ENCODE results near the gene TPRG1L. TPM values are rescaled to one million over a fixed set of nuclear protein-coding genes. Genes with fewer than 3 reads are reported as not detected.
"Not testable (repeated sequence)": the region's sequence is repeated elsewhere in the genome, so short reads cannot be mapped to it uniquely, and the experiment has no call there.

Gene TPRG1L
- total RNA-seq, 2 experiments from 2014 or later = 15.9 to 17.3 TPM

DNA sequence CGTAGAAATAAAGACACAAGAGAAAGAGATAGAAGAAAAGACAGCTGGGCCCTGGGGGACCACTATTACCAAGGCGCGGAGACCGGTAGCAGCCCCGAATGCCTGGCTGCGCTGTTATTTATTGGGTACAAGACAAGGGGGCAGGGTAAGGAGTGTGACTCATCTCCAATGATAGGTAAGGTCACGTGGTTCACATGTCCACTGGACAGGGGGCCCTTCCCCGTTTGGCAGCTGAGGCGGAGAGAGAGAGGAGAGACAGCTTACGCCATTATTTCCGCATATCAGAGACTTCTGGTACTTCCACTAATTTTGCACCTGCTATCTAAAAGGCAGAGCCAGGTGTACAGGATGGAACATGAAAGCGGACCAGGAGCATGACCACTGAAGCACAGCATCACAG lies 4.1 kb upstream of the TPRG1L start:
- CTCF ChIA-PET = interaction anchor here (0.9 to 4.0 kb wide), 11 partner anchors 7 to 168 kb away, joined by 3 to 40 read pairs (median 3); no protein-coding TSS in a partner anchor
- Mint-ChIP-seq H3K27ac (no peak overlapping the region), H3K9me3 (no peaks in the 10 kb centered on the region), H3K36me3 (ENCODE audit: low read depth) (peaks cover 3% of the 10 kb centered on the region), H3K4me3 (no peak overlapping the region), H3K4me1 (peaks cover 26% of the 10 kb centered on the region), H3K27me3 (peaks cover 5% of the 10 kb centered on the region)
- POLR2A ChIA-PET = no interaction called here
- DNase-seq = no peak

DNA sequence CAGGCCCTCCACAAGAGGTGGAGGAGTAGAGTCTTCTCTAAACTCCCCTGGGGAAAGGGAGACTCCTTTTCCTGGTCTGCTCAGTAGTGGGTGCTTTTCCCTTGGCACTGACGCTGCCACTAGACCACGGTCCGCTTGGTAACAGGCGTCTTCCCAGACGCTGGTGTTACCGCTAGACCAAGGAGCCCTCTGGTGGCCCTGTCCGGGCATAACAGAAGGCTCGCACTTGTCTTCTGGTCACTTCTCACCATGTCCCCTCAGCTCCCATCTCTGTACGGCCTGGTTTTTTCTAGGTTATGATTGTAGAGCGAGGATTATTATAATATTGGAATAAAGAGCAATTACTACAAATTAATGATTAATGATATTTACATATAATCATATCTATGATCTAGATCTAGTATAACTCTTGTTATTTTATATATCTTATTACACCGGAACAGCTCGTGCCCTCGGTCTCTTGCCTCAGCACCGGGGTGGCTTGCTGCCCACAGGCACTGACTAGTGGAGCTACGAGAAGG lies 3.6 kb upstream of the TPRG1L start:
- CTCF ChIA-PET = interaction anchor here (0.8 to 4.0 kb wide), 7 partner anchors 17 to 168 kb away, joined by 3 to 40 read pairs (median 3); no protein-coding TSS in a partner anchor
- POLR2A ChIA-PET = interaction anchor here (0.6 kb wide), 1 partner anchor 29 kb away, joined by 3 read pairs; the partner anchor contains the start of gene WRAP73
- peaks cover 31% of the 10 kb centered on the region for H3K4me1 Mint-ChIP-seq
- H3K4me3 Mint-ChIP-seq; H3K27me3 Mint-ChIP-seq; H3K9me3 Mint-ChIP-seq; H3K27ac Mint-ChIP-seq; H3K36me3 Mint-ChIP-seq (ENCODE audit: low read depth): not testable (repeated sequence)
- peak; percentile 22 for DNase-seq

DNA sequence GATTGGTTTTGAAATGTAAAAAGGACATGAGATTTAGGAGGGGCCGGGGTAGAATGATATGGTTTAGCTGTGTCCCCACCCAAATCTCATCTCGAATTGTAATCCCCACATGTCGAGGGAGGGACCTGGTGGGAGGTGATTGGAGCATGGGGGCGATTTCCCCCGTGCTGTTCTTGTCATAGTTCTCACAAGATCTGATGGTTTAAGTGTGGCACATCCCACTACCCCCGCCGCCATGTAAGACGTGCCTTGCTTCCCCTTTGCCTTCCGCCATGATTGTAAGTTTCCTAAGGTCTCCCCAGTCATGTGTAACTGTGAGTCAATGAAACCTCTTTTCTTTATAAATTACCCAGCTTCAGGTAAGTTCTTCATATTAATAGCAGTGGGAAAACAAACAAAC lies 2.7 kb upstream of the TPRG1L start:
- H3K27me3 Mint-ChIP-seq; H3K9me3 Mint-ChIP-seq; H3K4me3 Mint-ChIP-seq; H3K36me3 Mint-ChIP-seq (ENCODE audit: low read depth); POLR2A ChIA-PET; H3K27ac Mint-ChIP-seq; DNase-seq: not testable (repeated sequence)
- peaks cover 32% of the 10 kb centered on the region for H3K4me1 Mint-ChIP-seq
- CTCF ChIA-PET = interaction anchor here (0.8 to 4.0 kb wide), 4 partner anchors 102 to 169 kb away, joined by 3 to 40 read pairs (median 6); no protein-coding TSS in a partner anchor

- Mint-ChIP-seq H3K9me3 (no peaks in the 10 kb centered on the region), H3K27me3 (peaks cover 5% of the 10 kb centered on the region), H3K27ac (no peak overlapping the region), H3K4me3 (peak overlapping the region; percentile 93), H3K4me1 (peaks cover 32% of the 10 kb centered on the region), H3K36me3 (ENCODE audit: low read depth) (peaks cover 7% of the 10 kb centered on the region)
- ChIA-PET CTCF (interaction anchor here (0.9 to 1.2 kb wide), 4 partner anchors 9 to 170 kb away, joined by 3 to 7 read pairs (median 3); no protein-coding TSS in a partner anchor), POLR2A (interaction anchor here (0.8 to 0.9 kb wide), 2 partner anchors 15 to 26 kb away, joined by 3 read pairs; partner anchors contain the start of gene WRAP73)
- no peak for DNase-seq
Measured at GRCh38 chr1:3623441-3624199, 1.2 kb upstream of the TPRG1L start.

GRCh38 chr1:3625151-3625907 lies 514 bp downstream of the TPRG1L start:
- Mint-ChIP-seq H3K36me3 (ENCODE audit: low read depth) (peaks cover 14% of the 10 kb centered on the region), H3K4me3 (peak overlapping the region; percentile 93), H3K27me3 (peaks cover 5% of the 10 kb centered on the region), H3K9me3 (no peaks in the 10 kb centered on the region), H3K4me1 (peaks cover 34% of the 10 kb centered on the region), H3K27ac (no peak overlapping the region)
- ChIA-PET CTCF (interaction anchor here (1.5 kb wide), 1 partner anchor 134 kb away, joined by 3 read pairs; no protein-coding TSS in a partner anchor), POLR2A (no interaction called here)
- no peak for DNase-seq

GRCh38 chr1:3626025-3626424 lies 1.2 kb downstream of the TPRG1L start:
- POLR2A ChIA-PET = no interaction called here

DNA sequence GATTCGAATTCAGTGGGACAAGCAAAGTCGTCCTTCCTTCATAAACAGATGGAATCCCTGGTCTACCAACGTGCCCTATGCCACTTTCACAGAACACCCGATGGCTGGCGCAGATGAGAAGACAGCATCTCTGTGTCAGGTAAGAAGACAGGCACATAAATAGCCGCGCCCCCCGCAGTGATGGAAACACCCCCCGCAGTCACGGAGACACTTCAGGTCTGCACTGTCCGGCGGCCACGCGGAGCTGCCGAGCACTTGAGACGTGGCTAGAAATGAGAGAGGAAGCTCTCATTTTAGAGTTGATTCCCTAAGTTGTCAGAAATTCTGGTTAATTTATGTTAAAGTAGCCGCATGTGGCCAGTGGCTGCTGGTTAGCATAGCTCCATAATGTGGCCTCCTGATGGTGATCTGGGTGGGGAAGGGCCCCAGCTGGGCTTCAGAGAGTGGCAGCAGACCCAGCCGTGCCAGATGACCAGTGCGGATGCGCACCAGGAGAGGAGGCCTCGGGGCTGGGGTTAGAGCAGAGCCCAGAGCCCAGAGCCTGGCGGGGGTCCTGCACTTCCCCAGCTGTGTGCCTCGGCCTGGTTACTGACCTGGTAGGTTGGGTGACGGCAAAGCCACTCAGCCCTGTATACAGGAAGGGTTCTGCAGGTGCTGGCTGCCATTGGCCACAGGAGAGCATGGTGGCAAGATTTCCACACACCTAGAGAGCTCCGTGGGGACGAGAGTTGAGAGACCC lies 2.9 kb downstream of the TPRG1L start:
- Mint-ChIP-seq H3K36me3 (ENCODE audit: low read depth) (peaks cover 15% of the 10 kb centered on the region), H3K27me3 (peaks cover 2% of the 10 kb centered on the region), H3K27ac (no peak overlapping the region), H3K9me3 (no peaks in the 10 kb centered on the region), H3K4me1 (peaks cover 36% of the 10 kb centered on the region), H3K4me3 (no peak overlapping the region)
- no peak for DNase-seq
- POLR2A ChIA-PET = no interaction called here
- CTCF ChIA-PET = interaction anchor here (1.3 to 1.4 kb wide), 3 partner anchors 8 to 97 kb away, joined by 3 to 5 read pairs (median 3); no protein-coding TSS in a partner anchor

More at GRCh38 chr1:3626025-3626424, 1.2 kb downstream of the TPRG1L start:
- Mint-ChIP-seq H3K4me1 (peaks cover 38% of the 10 kb centered on the region), H3K36me3 (ENCODE audit: low read depth) (peaks cover 15% of the 10 kb centered on the region), H3K27me3 (peaks cover 5% of the 10 kb centered on the region), H3K27ac (no peak overlapping the region), H3K4me3 (peak overlapping the region; percentile 93), H3K9me3 (no peaks in the 10 kb centered on the region)
- CTCF ChIA-PET = interaction anchor here (0.7 to 1.5 kb wide), 5 partner anchors 10 to 161 kb away, joined by 3 to 4 read pairs (median 3); no protein-coding TSS in a partner anchor
- DNase-seq = no peak

- no peaks in the 10 kb centered on the region for H3K27me3 Mint-ChIP-seq
- ChIA-PET CTCF (interaction anchor here (1.3 to 1.4 kb wide), 3 partner anchors 8 to 96 kb away, joined by 3 to 5 read pairs (median 3); no protein-coding TSS in a partner anchor), POLR2A (no interaction called here)
- no peaks in the 10 kb centered on the region for H3K9me3 Mint-ChIP-seq
- H3K4me3 Mint-ChIP-seq = no peak overlapping the region
- H3K4me1 Mint-ChIP-seq = peaks cover 29% of the 10 kb centered on the region
- H3K36me3 Mint-ChIP-seq (ENCODE audit: low read depth) = peaks cover 15% of the 10 kb centered on the region
- DNase-seq = no peak
- H3K27ac Mint-ChIP-seq = no peak overlapping the region
Measured at GRCh38 chr1:3628445-3628844, 3.6 kb downstream of the TPRG1L start.

- H3K9me3 Mint-ChIP-seq = no peaks in the 10 kb centered on the region
- peaks cover 19% of the 10 kb centered on the region for H3K36me3 Mint-ChIP-seq (ENCODE audit: low read depth)
- no peak overlapping the region for H3K4me3 Mint-ChIP-seq
- H3K27ac Mint-ChIP-seq = no peak overlapping the region
- CTCF ChIA-PET = interaction anchor here (1.1 to 1.4 kb wide), 2 partner anchors 10 to 26 kb away, joined by 3 read pairs; no protein-coding TSS in a partner anchor
- no peak for DNase-seq
- no peaks in the 10 kb centered on the region for H3K27me3 Mint-ChIP-seq
- peaks cover 18% of the 10 kb centered on the region for H3K4me1 Mint-ChIP-seq
- POLR2A ChIA-PET = interaction anchor here (1.0 kb wide), 1 partner anchor 20 kb away, joined by 4 read pairs; the partner anchor contains the start of gene WRAP73
Measured at GRCh38 chr1:3629561-3630160, 4.8 kb downstream of the TPRG1L start.

GRCh38 chr1:3630161-3630611 lies 5.4 kb downstream of the TPRG1L start:
- Mint-ChIP-seq H3K36me3 (ENCODE audit: low read depth) (peaks cover 22% of the 10 kb centered on the region), H3K9me3 (no peaks in the 10 kb centered on the region), H3K4me1 (peaks cover 17% of the 10 kb centered on the region), H3K27me3 (no peaks in the 10 kb centered on the region), H3K27ac (no peak overlapping the region), H3K4me3 (no peak overlapping the region)
- CTCF ChIA-PET = interaction anchor here (1.1 to 1.4 kb wide), 2 partner anchors 11 to 25 kb away, joined by 3 read pairs; no protein-coding TSS in a partner anchor
- POLR2A ChIA-PET = no interaction called here
- DNase-seq = no peak

DNA sequence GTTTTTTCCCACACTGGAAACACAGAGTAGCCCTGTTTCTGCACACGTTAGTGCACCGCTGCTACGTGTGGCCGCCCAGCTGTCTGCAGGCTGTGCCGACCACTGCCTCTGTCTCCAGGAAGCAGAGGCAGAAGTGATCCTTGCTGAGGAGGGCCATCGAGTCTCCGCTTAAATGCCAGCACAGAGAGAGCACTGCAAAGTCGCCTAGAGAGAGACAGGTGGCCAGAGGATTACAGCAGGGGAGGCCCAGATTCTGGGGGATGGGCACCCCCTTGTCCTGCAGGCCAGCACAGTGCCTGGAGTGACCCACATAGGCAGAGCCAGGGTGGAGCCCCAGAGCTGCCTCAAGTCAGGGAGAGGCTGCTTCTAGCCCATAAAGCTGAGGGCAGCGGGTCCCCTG lies 6.1 kb downstream of the TPRG1L start:
- CTCF ChIA-PET = interaction anchor here (1.4 kb wide), 1 partner anchor 12 kb away, joined by 3 read pairs; no protein-coding TSS in a partner anchor
- Mint-ChIP-seq H3K4me3 (no peak overlapping the region), H3K9me3 (no peaks in the 10 kb centered on the region), H3K27me3 (no peaks in the 10 kb centered on the region), H3K27ac (no peak overlapping the region), H3K36me3 (ENCODE audit: low read depth) (peaks cover 25% of the 10 kb centered on the region), H3K4me1 (peaks cover 13% of the 10 kb centered on the region)
- no peak for DNase-seq
- POLR2A ChIA-PET = no interaction called here

All from activated CD4-positive, alpha-beta memory T cell treated with anti-CD3 and anti-CD28 coated beads, Interleukin-2, amount 10 ng/mL, durations not matched to agents 7 days and 5 days (primary cell).